LHCN-M2 (cell line): ENCODE data around the gene JARID2. TPM values are rescaled to one million over a fixed set of nuclear protein-coding genes. Genes with fewer than 3 reads are reported as not detected.
A peak's percentile ranks its signal among the peaks of the same experiment; 100 is the strongest.

Experiments
- DNase-seq: peaks from one replicate; pipeline ENCODE4 v3.0.0-alpha.2; 2012; ENCODE audit warnings: low read depth
- polyA plus RNA-seq: library from polyadenylated mRNA; unstranded; fragments of >200 nt; gene quantifications from one replicate; pipeline ENCODE4 v1.2.1, GENCODE V29; 2012; ENCODE audit warnings: missing spikeins
- total RNA-seq: library from RNA; depleted of rRNA; stranded (reverse); fragments of >200 nt; gene quantifications from 2 replicates; pipeline ENCODE4 v1.2.3, GENCODE V29; 2014; rRNA removed

The JARID2 gene
- 3.8 and 4.6 TPM in 2 replicates for total RNA-seq
- polyA plus RNA-seq: 2.7 TPM

DNA sequence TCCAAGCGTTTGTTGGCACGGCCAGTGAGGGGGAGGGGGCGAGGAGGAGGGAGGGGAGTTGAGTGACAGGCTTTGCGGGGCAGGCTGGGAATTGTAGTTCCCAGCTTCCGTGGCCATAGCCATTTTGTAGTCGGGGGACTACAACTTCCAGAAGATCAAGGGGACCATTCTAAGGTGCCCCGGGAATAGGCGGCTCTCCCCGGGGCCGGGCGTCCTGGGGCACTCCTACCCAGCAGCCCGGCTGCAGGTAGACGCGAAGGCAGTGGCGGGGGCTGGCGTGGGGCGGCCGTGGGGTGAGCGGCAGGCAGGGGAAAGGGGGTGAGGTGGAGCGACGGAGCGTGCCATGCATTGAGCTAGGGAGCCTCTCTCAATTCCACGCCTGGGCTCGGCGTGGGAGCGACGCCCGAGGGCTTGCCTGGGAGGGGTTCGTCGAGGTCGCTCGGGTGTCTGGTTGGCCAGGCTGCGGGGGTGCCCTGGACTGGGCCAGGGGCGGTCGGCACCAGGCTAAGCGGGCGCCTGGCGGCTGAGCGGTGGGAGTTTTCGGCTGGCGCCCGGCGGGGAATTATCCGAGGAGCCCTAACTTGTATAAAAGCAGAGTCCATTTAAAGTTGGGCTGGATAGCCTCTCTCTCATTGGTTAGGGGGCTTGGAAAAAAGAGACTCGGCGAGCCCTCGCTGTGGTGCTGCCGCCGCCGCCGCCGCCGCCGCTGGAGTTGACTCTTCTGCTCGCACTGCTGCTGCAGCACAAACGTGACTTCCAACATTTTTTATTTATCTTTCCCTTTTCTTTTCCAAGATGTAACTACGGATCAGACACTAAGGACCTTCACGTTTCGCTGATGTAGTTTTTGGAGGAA is at the start of gene JARID2:
Gene JARID2 (plus strand): TSS at position 709 of the 856 bp plus-strand sequence. CDS start 471 bp downstream, outside the sequence.
- peak; percentile 96 for DNase-seq

DNA sequence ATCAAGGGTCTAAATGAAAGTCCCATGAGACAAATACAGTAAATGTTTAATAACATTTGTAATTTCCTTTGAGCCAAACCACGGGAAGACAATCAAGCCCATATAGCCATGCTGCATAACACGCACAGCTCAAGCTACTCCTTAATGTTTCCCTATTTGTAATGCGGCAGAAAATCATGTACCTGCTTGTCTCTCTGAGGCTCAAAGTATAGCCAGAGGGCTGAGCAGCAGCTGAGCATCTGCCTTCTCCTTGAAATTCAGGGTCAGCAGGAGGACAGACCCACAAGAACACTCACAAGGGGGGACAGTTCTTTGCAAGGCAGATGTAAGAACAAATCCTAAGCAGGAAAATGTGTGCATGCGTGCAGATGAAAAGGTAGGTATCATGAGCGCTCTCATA is 45.8 kb upstream of the JARID2 start:
- DNase-seq: no peak

DNA sequence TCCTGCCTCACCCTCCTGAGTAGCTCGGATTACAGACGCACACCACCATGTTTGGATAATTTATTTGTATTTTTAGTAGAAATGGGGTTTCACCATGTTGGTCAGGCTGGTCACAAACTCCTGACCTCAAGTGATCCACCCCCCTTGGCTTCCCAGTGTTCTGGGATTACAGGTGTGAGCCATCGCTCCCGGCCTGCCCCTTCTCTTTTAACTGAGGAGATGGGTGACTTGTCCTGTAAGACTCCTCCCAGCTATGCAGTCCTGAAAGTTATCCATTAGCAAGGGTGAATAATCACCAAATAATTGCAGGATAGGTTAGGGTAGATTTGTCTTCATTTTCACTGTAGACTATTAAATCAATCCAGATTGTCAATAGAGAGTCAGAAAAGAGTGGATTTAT is 40.5 kb upstream of the JARID2 start:
- DNase-seq: no peak

DNA sequence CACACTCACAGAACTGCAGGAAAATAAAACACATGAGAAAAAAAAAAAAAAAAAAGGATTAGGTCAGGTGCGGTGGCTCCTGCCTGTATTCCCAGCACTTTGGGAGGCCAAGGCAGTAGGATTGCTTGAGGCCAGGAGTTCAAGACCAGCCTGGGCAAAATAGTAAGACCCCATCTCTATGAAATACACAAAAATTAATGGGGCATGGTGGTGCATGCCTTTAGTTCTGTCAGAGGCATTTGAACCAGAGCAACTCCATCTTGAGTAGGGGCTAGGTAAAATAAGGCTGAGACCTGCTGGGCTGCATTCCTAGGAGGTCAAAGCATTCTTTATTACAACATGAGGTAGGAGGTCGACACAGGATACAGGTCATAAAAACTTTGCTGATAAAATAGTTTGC is 39.0 kb upstream of the JARID2 start:
- DNase-seq: no peak

GRCh38 chr6:15207923-15208322 is 37.9 kb upstream of the JARID2 start:
- DNase-seq: peak; percentile 15

- DNase-seq: no peak
These were observed 31.9 kb upstream of the JARID2 start for GRCh38 chr6:15213838-15214400.

DNA sequence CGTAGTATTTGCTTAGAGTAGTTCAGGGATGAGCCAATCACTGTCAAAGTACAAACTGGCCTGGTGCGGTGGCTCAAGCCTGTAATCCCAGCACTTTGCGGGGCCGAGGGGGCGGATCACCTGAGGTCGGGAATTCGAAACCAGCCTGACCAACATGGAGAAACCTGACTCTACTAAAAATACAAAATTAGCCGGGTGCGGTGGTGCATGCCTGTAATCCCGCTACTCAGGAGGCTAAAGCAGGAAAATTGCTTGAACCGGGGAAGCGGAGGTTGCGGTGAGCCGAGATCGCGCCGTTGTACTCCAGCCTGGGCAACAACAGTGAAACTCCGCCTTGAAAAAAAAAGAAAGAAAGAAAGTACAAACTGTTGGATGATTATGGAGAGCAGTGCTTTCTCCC is 27.5 kb upstream of the JARID2 start:
- no peak for DNase-seq

DNA sequence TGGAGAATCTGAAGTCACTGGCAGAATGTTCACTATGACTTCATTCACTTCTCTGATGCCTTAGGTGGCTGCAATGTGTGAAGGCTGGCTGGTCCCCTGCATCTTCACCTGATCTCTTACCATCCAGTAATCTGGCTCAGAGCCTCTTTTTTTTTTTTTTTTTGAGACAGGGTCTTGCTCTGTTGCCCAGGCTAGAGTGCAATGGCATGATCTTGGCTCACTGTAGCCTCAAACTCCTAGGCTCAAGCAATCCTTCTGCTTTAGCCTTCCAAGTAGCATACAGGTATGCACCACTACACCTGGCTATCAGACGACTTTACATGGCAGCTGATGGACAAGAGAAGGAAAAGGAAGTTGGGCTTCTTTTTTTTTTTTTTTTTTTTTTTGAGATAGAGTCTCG is 25.8 kb upstream of the JARID2 start:
- DNase-seq: no peak

DNA sequence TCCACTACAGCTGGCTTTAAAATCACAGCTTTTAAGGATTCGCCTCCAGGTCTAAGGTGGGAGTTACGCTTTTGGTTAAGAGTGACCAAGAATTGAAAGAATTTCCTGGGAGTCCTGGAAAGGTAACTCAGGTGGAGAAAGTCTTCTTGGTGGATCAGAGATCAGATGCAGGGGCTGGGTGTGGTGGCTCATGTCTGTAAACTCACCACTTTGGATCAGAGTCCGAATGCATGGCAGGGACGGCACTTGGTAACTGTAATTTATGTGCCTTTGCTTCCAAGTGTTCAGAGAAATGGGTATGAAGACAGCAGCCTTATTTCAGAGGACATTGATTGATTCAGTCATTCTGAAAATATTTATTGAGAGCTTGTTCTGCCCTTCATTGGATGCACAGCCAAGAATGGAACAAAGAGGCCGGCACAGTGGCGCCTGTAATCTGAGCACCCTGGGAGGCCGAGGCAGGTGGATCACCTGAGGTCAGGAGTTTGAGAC is 18.0 kb upstream of the JARID2 start:
- DNase-seq: no peak

DNA sequence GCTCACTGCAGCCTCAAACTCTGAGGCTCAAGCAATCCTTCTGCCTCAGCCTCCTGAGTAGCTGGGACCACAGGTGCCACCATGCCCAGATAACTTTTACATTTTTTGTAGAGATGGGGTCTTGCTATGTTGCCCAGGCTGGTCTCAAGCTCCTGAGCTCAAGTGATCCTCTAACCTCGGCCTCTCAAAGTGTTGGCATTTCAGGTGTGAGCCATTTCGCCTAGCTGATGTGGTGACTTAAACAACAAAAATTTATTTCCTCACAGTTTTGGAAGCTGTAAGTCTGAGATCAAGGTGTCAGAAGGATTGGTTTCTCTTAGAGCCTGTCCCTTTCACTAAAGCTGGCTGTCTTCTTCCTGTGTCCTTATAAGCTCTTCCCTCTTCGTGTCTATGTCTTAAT is 15.0 kb upstream of the JARID2 start:
- no peak for DNase-seq

DNA sequence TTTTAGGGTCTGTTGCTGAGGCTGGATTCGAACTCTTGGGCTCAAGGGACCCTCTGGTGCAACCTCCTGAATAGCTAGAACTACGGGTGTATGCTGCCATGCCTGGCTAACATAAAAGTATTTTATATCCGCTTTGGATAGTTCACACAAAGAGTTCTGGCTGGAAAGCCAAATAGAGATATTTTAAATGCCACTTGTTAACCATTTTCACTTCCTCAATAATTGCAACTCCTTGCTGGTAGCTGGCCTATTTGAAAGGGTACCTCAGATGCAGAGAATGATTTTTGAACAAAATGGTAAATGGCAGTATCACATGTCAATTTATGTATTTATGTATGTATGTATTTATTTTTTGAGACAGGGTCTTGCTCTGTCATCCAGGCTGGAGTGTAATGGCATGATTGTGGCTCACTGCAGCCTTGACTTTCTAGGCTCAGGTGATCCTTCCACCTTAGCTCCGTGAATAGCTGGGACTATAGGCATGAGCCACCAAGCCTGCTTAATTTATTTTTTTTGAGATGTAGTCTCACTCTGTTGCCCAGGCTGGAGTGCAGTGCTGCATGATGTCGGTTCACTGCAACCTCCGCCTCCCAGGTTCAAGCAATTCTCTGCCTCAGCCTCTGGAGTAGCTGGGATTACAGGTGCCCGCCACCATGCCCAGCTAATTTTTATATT is 12.9 kb upstream of the JARID2 start:
- no peak for DNase-seq

- no peak for DNase-seq
These were observed 11.7 kb upstream of the JARID2 start for GRCh38 chr6:15234068-15234758.

GRCh38 chr6:15239616-15240364 is 6.1 kb upstream of the JARID2 start:
- no peak for DNase-seq

GRCh38 chr6:15242503-15242902 is 3.4 kb upstream of the JARID2 start:
- DNase-seq: no peak

- no peak for DNase-seq
These were observed 2.8 kb upstream of the JARID2 start for GRCh38 chr6:15242937-15243614.

DNA sequence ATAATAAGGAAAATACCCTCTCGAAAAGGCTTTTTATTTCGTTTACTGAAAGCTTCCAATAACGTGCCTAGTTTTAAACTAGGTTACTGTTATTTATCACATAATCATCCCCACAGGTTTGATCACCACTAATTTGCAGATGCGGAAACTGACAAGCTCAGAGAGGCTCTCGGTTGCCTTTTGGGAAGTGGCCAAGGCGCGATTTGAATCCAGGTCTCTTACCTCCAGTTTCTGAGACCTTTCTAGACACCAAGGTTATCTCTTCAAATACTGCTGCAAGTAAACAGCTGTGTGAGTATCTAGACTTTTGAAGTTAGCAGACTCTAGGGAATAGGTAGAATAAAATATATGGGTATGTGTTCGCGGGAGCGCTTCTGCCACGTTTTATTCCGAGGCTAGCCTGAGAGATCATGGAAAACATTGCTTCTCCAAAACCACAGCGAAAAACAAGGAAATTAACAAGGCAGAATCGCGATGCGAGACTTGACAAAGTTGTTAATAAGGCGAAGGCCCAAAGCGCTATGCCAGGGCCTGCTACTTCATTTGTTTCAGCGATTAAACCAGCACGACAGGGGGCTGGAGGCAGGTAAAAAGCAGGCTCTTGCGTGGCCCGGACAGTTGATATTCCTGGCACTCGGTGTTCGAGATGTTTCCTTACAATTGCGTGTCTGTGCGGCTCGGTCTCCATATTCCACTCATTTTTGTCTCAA is 1.8 kb upstream of the JARID2 start:
- no peak for DNase-seq

DNA sequence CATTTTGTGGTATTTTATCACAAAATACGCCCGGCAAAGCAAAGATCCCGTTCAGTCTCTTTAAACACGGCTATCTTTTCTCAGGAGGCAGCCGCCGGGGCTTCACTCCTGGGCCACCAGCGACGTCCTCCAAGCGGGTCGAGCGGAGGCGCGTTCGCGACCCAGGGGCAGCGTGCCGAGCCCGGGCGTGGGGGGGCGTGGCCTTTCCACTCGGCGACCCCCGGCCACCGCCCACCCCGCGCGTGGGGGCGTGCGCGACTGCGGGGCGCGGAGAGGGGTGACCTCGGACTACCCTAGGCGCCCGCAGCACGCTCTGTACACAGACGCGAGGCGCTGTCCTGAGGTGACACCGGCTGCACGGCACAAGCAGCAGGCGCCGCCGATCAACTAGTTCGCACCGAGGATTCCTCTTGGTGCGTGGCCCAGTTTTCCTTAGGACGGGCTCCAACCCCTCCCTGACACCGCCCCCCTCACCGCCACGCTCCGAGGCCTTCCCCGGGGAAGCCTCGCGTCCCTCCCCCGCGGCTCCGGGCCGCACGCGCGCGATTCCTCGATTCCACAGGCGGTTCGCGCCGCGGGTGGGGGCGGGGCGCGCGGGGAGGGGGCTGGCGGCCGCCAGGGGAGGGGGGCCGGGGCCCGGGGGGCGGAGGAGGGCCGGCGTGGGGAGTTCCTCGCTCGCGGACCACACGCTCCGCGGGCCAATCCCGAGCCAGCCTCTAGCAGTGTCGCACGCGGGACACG is 1.1 kb upstream of the JARID2 start:
- peak; percentile 71 for DNase-seq

GRCh38 chr6:15246217-15246665 is 372 bp downstream of the JARID2 start:
- DNase-seq: no peak
